Measurements from ENCODE around the gene NPM3.

DNA sequence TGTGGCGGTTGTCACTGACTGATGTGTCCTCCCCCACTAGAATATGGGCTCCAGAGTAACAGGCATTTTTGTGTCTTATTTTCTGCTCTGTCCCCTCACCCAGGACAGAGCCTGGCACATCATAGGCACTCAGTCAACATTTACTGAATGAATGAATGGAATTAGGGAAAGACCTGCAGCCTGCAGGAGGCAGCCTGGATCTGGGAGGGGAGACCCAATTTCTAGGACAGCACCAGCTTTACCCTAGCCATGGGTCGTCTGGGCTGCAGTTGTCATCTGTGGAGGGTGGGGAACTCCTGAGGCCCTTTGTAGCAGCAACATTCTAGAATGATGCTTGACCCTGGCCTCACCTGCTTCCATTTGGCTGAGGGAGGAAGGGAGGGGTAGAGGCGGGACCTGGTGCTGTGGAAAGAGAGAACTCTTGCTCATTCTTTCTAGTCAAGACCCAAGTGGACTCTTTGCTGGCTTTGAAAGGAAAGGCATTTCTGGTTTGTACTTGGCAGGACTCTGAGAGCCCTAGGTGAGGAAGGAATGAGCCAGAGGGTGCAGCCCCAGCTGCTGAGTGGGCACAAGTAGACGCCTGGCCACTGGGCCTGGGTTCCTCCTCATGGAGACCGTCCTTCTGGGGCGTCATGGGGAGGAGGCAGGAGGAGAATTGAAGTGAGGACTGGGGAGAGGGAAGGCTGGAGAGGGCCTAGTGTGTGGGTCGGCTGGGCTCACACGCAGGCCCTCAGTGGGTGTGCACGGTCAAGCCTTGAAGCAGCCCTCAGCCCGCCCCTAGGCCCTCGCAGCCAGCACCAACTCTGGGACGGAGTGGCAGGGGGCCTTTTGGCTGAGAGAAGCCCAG lies 16.3 kb downstream of the NPM3 start:
- TF ChIP-seq, protein P1, sequence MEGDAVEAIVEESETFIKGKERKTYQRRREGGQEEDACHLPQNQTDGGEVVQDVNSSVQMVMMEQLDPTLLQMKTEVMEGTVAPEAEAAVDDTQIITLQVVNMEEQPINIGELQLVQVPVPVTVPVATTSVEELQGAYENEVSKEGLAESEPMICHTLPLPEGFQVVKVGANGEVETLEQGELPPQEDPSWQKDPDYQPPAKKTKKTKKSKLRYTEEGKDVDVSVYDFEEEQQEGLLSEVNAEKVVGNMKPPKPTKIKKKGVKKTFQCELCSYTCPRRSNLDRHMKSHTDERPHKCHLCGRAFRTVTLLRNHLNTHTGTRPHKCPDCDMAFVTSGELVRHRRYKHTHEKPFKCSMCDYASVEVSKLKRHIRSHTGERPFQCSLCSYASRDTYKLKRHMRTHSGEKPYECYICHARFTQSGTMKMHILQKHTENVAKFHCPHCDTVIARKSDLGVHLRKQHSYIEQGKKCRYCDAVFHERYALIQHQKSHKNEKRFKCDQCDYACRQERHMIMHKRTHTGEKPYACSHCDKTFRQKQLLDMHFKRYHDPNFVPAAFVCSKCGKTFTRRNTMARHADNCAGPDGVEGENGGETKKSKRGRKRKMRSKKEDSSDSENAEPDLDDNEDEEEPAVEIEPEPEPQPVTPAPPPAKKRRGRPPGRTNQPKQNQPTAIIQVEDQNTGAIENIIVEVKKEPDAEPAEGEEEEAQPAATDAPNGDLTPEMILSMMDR (conservative IDR thresholded peaks at IDR 0.05 in 1 of 2, IDR thresholded peaks at IDR 0.05 in 1 of 2; ENCODE audit: extremely low read depth in 1 of 2, insufficient read depth in 1 of 2, low read depth in 1 of 2, low read length in 2 of 2) = no peak
- no peak for TF ChIP-seq EZH2 (IDR thresholded peaks at IDR 0.05; ENCODE audit: borderline replicate concordance, low read length)
